Body of pancreas (tissue), 4 donors: Measurements from ENCODE around the gene TMEM269.

Experiments
- CTCF ChIP-seq, 7 experiments: fragments of 450-650 bp in 4 of 7; fragments of 200-600 bp in 3 of 7; sonication (generic) in 3 of 7; IDR thresholded peaks; one replicate each; pipeline ENCODE4 v1.5.1; 2016 to 2019; ENCODE audit warnings: antibody characterized with exemption in 7 of 7
- POLR2A ChIP-seq, 3 donors: fragments of 450-650 bp; IDR thresholded peaks; one replicate each; pipeline ENCODE4 v1.6.1; 2016; ENCODE audit warnings: antibody characterized with exemption in 3 of 3, mild to moderate bottlenecking in 2 of 3

DNA sequence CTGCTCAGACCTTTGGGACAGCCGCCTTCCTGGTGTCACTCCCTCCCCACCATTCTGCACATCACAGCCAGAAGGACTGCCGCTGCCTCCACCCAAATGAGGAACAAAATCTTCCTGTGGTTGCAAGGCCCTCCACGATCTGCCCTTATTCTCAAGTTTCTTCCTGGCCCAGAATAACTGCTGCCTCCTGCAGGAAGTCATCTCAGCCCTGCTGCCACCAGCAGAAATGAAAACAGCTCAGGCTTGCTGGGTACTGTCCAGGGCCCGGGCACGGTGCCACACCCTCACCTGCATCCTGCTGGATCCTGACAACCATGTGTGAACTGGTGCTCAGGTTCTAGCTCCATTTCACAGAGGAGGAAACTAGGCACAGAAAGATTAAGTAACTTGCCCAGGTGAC lies 47.5 kb upstream of the TMEM269 start:
- peak in 3 of 7 experiments; percentile 11 to 23 (median 22) for TF ChIP-seq CTCF (IDR thresholded peaks at IDR 0.05)
- no peak for TF ChIP-seq POLR2A (IDR thresholded peaks at IDR 0.05)
